HEK293T (cell line): ENCODE results near the gene KMT2C.
"Not testable (repeated sequence)": the region's sequence is repeated elsewhere in the genome, so short reads cannot be mapped to it uniquely, and the experiment has no call there.

Experiments used
- BHLHE40 ChIP-seq: fragments of 450-650 bp; IDR thresholded peaks from 2 replicates; pipeline ENCODE4 v1.6.1; 2016; ENCODE audit warnings: mild to moderate bottlenecking, moderate library complexity, borderline replicate concordance
- ELF4 ChIP-seq: fragments of 450-650 bp; IDR thresholded peaks from 2 replicates; pipeline ENCODE4 v1.6.1; 2017; ENCODE audit warnings: antibody characterized with exemption
- FOXA1 ChIP-seq: fragments of 450-650 bp; IDR thresholded peaks from 2 replicates; pipeline ENCODE4 v1.6.1; 2016; ENCODE audit warnings: mild to moderate bottlenecking
- FOXK2 ChIP-seq: fragments of 450-650 bp; IDR thresholded peaks from 2 replicates; pipeline ENCODE4 v1.6.1; 2016; ENCODE audit warnings: mild to moderate bottlenecking
- SP1 ChIP-seq: fragments of 450-650 bp; IDR thresholded peaks from 2 replicates; pipeline ENCODE4 v1.6.1; 2017
- SUZ12 ChIP-seq: fragments of 450-650 bp; IDR thresholded peaks from 2 replicates; pipeline ENCODE4 v1.6.1; 2016; ENCODE audit warnings: mild to moderate bottlenecking
- TARDBP ChIP-seq: fragments of 450-650 bp; IDR thresholded peaks from 2 replicates; pipeline ENCODE4 v1.6.1; 2016
- ZNF384 ChIP-seq: fragments of 450-650 bp; IDR thresholded peaks from 2 replicates; pipeline ENCODE4 v1.6.1; 2016

- TF ChIP-seq ELF4, BHLHE40, SP1, ZNF384, TARDBP, FOXK2, SUZ12, FOXA1: not testable (repeated sequence)
These were observed 165.4 kb downstream of the KMT2C start for GRCh38 chr7:152270427-152270826.
